Muscle layer of colon (tissue), 2 donors: ENCODE results near the gene RB1.
A peak's percentile ranks its signal among the peaks of the same experiment; 100 is the strongest.
"Not testable (repeated sequence)": the region's sequence is repeated elsewhere in the genome, so short reads cannot be mapped to it uniquely, and the experiment has no call there.

ENCODE experiments used
- H3K27ac ChIP-seq: one replicate; pipeline ENCODE4 v1.7.0; 2013; ENCODE audit warnings: low read depth, mild to moderate bottlenecking, low read length, moderate library complexity
- H3K27me3 ChIP-seq, 2 donors: one replicate each; pipeline ENCODE4 v1.7.0; 2013; ENCODE audit warnings: low read length in 2 of 2, mild to moderate bottlenecking in 2 of 2; ENCODE audit not compliant: insufficient read depth in 2 of 2, control insufficient read depth in 1 of 2
- H3K36me3 ChIP-seq: one replicate; pipeline ENCODE4 v1.7.0; 2013; ENCODE audit warnings: mild to moderate bottlenecking, low read length; ENCODE audit not compliant: insufficient read depth
- H3K4me1 ChIP-seq: one replicate; pipeline ENCODE4 v1.7.0; 2013; ENCODE audit warnings: mild to moderate bottlenecking, low read length; ENCODE audit not compliant: insufficient read depth
- H3K4me3 ChIP-seq, 2 donors: one replicate each; pipeline ENCODE4 v1.7.0; 2013; ENCODE audit warnings: low read length in 2 of 2, low read depth in 1 of 2, mild to moderate bottlenecking in 1 of 2, moderate library complexity in 1 of 2
- H3K9ac ChIP-seq: one replicate; pipeline ENCODE4 v1.7.0; 2013; ENCODE audit warnings: low read length
- H3K9me3 ChIP-seq: one replicate; pipeline ENCODE4 v1.7.0; 2013; ENCODE audit warnings: mild to moderate bottlenecking, low read length
- donor health status: abdominal sarcoma.
- donor health status: Adenocarcinoma of cecum.

The RB1 gene

GRCh38 chr13:48411841-48412531 is 108.4 kb downstream of the RB1 start:
- Histone ChIP-seq H3K27me3 (no peaks in the 10 kb centered on the region), H3K4me1 (no peaks in the 10 kb centered on the region), H3K36me3 (no peaks in the 10 kb centered on the region), H3K27ac (peak overlapping the region; percentile 59), H3K9ac (peak overlapping the region; percentile 66), H3K4me3 (peak overlapping the region; percentile 55 to 57), H3K9me3 (no peaks in the 10 kb centered on the region)

GRCh38 chr13:48412881-48413351 is 109.4 kb downstream of the RB1 start, which contains the start of gene LPAR6:
TSS of gene LPAR6 (minus strand) at chr13:48413113. CDS start at chr13:48412423, 690 bp downstream.
- Histone ChIP-seq H3K9ac (peak within 1 kb of the TSS; percentile 66), H3K27ac (peak within 1 kb of the TSS; percentile 59), H3K9me3 (no peaks in the 10 kb centered on the region), H3K36me3 (no peaks in the 10 kb centered on the region), H3K4me1 (no peaks in the 10 kb centered on the region), H3K4me3 (peak within 1 kb of the TSS; percentile 55 to 57), H3K27me3 (no peaks in the 10 kb centered on the region)

- Histone ChIP-seq H3K36me3 (no peaks in the 10 kb centered on the region), H3K9ac (no peak overlapping the region), H3K4me3 (no peak overlapping the region), H3K9me3 (no peaks in the 10 kb centered on the region), H3K27ac (no peak overlapping the region), H3K4me1 (no peaks in the 10 kb centered on the region), H3K27me3 (no peaks in the 10 kb centered on the region)
Measured at GRCh38 chr13:48414501-48414900, 111.0 kb downstream of the RB1 start.

DNA sequence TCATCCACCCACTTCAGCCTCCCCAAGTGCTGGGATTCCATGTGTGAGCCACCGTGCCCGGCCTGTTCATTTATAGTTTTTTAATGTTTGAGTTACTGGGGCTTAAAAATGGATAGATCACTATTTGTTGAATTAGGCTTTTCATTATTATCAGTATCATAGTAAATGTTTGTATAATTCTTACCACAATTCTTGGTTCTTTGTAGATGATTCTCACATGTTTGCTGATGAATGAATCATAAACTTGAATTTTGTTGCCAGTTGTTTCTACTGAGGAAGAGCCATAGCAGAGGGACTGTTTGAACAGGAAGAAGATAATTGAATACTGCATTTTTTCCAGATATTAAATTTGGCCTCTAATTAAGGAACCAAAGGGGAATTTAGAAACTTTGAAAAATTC is 112.0 kb downstream of the RB1 start:
- H3K27me3 ChIP-seq, result no peaks in the 10 kb centered on the region
- H3K9me3 ChIP-seq, result no peaks in the 10 kb centered on the region
- H3K36me3 ChIP-seq, result no peaks in the 10 kb centered on the region
- no peak overlapping the region for H3K27ac ChIP-seq
- no peak overlapping the region for H3K4me3 ChIP-seq
- H3K9ac ChIP-seq, result no peak overlapping the region
- no peaks in the 10 kb centered on the region for H3K4me1 ChIP-seq

GRCh38 chr13:48422003-48422402 is 118.5 kb downstream of the RB1 start:
- not testable (repeated sequence) for H3K27me3 ChIP-seq, H3K4me1 ChIP-seq, H3K9me3 ChIP-seq, H3K4me3 ChIP-seq, H3K36me3 ChIP-seq, H3K9ac ChIP-seq, H3K27ac ChIP-seq

DNA sequence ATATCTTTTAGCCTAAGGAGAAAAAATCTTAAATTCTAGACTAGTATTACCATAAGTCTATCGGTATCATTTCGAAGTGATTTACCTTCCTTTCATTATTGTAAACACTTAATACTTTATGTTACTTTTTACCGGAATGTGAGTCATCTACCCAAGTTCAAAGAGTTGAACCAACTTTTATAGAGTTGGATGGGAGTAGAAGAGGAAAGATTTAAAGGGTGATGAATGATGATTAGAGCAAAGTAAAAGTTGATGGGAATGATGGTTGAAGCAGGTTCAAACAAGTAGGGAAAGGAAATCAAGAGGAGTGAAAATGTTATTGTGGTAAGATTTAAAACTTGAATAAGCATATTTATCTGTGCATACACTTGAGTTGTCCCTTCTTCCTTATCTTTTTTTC is 120.7 kb downstream of the RB1 start:
- no peak overlapping the region for H3K9ac ChIP-seq
- H3K27me3 ChIP-seq, result no peaks in the 10 kb centered on the region
- no peaks in the 10 kb centered on the region for H3K4me1 ChIP-seq
- no peak overlapping the region for H3K27ac ChIP-seq
- no peak overlapping the region for H3K4me3 ChIP-seq
- H3K36me3 ChIP-seq, result no peaks in the 10 kb centered on the region
- no peaks in the 10 kb centered on the region for H3K9me3 ChIP-seq

GRCh38 chr13:48426052-48426451 is 122.5 kb downstream of the RB1 start:
- H3K27ac ChIP-seq, result no peak overlapping the region
- no peaks in the 10 kb centered on the region for H3K4me1 ChIP-seq
- no peaks in the 10 kb centered on the region for H3K27me3 ChIP-seq
- no peak overlapping the region for H3K9ac ChIP-seq
- no peaks in the 10 kb centered on the region for H3K36me3 ChIP-seq
- no peaks in the 10 kb centered on the region for H3K9me3 ChIP-seq
- no peak overlapping the region for H3K4me3 ChIP-seq

- not testable (repeated sequence) for H3K9ac ChIP-seq, H3K4me3 ChIP-seq, H3K4me1 ChIP-seq, H3K27me3 ChIP-seq, H3K27ac ChIP-seq, H3K36me3 ChIP-seq, H3K9me3 ChIP-seq
Measured at GRCh38 chr13:48426755-48427298, 123.3 kb downstream of the RB1 start.

GRCh38 chr13:48429036-48429435 is 125.5 kb downstream of the RB1 start:
- Histone ChIP-seq H3K4me3 (no peak overlapping the region), H3K4me1 (peaks cover 14% of the 10 kb centered on the region), H3K9me3 (no peaks in the 10 kb centered on the region), H3K9ac (no peak overlapping the region), H3K27me3 (no peaks in the 10 kb centered on the region), H3K36me3 (no peaks in the 10 kb centered on the region), H3K27ac (no peak overlapping the region)

- no peaks in the 10 kb centered on the region for H3K27me3 ChIP-seq
- H3K9ac ChIP-seq, result no peak overlapping the region
- H3K4me1 ChIP-seq, result peaks cover 14% of the 10 kb centered on the region
- no peak overlapping the region for H3K4me3 ChIP-seq
- no peaks in the 10 kb centered on the region for H3K9me3 ChIP-seq
- no peak overlapping the region for H3K27ac ChIP-seq
- no peaks in the 10 kb centered on the region for H3K36me3 ChIP-seq
Measured at GRCh38 chr13:48429886-48430285, 126.3 kb downstream of the RB1 start.

DNA sequence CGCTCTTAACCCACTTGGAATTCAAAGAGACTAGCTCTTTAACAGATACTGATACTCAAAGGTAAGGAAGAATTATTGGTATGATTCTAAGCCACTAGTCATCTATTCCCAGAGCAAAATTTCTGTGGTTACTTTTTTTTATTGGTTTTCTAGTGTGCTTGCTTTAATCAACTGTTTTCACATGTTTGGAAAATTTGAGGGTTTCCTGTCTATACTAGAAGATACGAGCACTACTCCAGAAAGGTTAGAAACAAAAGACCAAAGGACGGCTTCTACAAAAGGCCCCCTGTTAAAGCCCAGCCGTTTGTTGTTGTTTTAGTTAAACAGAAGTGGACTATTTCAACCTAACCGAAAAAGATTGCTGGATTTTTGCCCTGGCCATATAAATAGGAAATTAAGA is 127.9 kb downstream of the RB1 start:
- Histone ChIP-seq H3K9me3 (no peaks in the 10 kb centered on the region), H3K36me3 (no peaks in the 10 kb centered on the region), H3K4me3 (no peak overlapping the region), H3K9ac (no peak overlapping the region), H3K27me3 (no peaks in the 10 kb centered on the region), H3K27ac (no peak overlapping the region), H3K4me1 (peaks cover 16% of the 10 kb centered on the region)
